ENCODE measurements around the gene METTL26. TPM values are rescaled to one million over a fixed set of nuclear protein-coding genes. Genes with fewer than 3 reads are reported as not detected.

Gene METTL26
- total and polyA plus RNA-seq, 9 of the 15 experiments (the other 6 are each of a cell fraction or from before 2014, with no cell fraction given), result 7.3 to 262 (median 80.9) TPM

GRCh38 chr16:674968-675883, 39.1 kb upstream of the METTL26 start, which contains the start of gene RHBDL1 (continued):
- TF ChIP-seq ZBTB40 (IDR thresholded peaks at IDR 0.05) (0 out of 2 replicates have a peak, but pooled peaks have one; percentile 19), ZBTB40 (CRISPR knock-in tag; IDR thresholded peaks at IDR 0.05) (no peak), MTA1 (IDR thresholded peaks at IDR 0.05; ENCODE audit: borderline replicate concordance) (peak; percentile 55; the same call in 1 of the 2 replicates), ETV1 (tag; conservative IDR thresholded peaks at IDR 0.05; ENCODE audit: low read depth) (peak; percentile 21; the same call in 1 of the 2 replicates), RBM22 (IDR thresholded peaks at IDR 0.05; ENCODE audit: low read depth, low read length, poor library complexity, severe bottlenecking) (peak; percentile 77), KLF16 (IDR thresholded peaks at IDR 0.05) (no peak), SMARCE1 (IDR thresholded peaks at IDR 0.05) (peak; percentile 31; the same call in 1 of the 2 replicates), KDM4B (IDR thresholded peaks at IDR 0.05; ENCODE audit: borderline replicate concordance in 2 of 2, low read depth in 1 of 2) (no peak; a peak in 1 of 4 replicates), SOX6 (IDR thresholded peaks at IDR 0.05) (0 out of 2 replicates have a peak, but pooled peaks have one; percentile 19), HLTF (IDR thresholded peaks at IDR 0.05) (peak; percentile 60; the same call in 1 of the 2 replicates), ZNF436 (CRISPR knock-in tag; IDR thresholded peaks at IDR 0.05) (peak; percentile 99), BHLHE40 (IDR thresholded peaks at IDR 0.05; ENCODE audit: low read length) (0 out of 2 replicates have a peak, but pooled peaks have one; percentile 0), IRF1 (CRISPR knock-in tag; IDR thresholded peaks at IDR 0.05; ENCODE audit: borderline replicate concordance) (no peak), SP1 (CRISPR knock-in tag; IDR thresholded peaks at IDR 0.05) (peak; percentile 77), ARID1B (IDR thresholded peaks at IDR 0.05) (peak; percentile 44), ZFP36 (IDR thresholded peaks at IDR 0.05; ENCODE audit: low read depth, low read length, partially characterized antibody) (peak; percentile 100), LEF1 (IDR thresholded peaks at IDR 0.05) (peak; percentile 47), CEBPG (CRISPR knock-in tag; IDR thresholded peaks at IDR 0.05) (no peak; the same call in 1 of the 2 replicates), CEBPG (tag; conservative IDR thresholded peaks at IDR 0.05 in 1 of 2, IDR thresholded peaks at IDR 0.05 in 1 of 2) (no peak), BCOR (IDR thresholded peaks at IDR 0.05) (peak; percentile 98)
